Eye (tissue), 1 donor: Measurements from ENCODE around the gene KCNT1.
A peak's percentile ranks its signal among the peaks of the same experiment; 100 is the strongest.
"Not testable (repeated sequence)": the region's sequence is repeated elsewhere in the genome, so short reads cannot be mapped to it uniquely, and the experiment has no call there.

Source experiments
- DNase-seq: peaks from one replicate; pipeline ENCODE4 v3.0.0-alpha.2; 2015

KCNT1 gene

DNA sequence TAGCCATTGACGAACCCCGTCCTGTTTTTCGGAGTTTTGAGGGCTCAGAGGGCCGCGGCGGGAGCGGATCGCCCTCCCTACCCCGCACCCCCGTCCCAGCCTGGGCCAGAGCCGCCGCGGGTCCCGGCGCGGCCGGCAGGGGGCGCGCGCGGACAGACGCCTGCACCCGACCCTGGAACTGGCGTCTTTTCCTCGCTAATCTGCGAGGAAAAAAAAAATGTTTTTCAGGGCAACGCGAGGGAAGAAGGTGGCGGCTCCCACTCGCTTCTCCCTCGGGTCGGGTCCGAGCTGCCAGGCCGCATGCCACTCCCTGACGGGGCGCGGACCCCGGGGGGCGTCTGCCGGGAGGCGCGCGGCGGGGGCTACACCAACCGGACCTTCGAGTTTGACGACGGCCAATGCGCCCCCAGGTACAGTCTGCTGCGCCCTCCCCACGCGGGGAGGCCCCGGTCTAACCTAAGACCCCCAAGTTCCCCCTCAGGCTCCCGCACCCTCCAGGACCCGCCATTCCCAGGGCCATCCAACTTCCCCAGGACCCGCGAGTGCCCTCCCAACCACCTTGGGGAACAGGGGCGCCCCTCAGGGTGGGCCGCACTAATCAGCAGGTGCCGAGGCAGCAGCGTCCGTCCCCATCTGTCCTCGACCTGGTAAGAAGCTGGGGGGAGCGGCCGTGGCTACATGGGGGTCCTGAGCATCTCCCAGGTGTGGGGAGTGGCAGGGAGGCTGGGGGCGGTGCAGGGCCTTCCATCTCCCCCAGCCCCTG lies at the start of gene KCNT1:
TSS of gene KCNT1 (plus strand) at position 227 of the 763 bp plus-strand sequence. CDS start at position 301, 74 bp downstream.
- peak; percentile 91 for DNase-seq

DNA sequence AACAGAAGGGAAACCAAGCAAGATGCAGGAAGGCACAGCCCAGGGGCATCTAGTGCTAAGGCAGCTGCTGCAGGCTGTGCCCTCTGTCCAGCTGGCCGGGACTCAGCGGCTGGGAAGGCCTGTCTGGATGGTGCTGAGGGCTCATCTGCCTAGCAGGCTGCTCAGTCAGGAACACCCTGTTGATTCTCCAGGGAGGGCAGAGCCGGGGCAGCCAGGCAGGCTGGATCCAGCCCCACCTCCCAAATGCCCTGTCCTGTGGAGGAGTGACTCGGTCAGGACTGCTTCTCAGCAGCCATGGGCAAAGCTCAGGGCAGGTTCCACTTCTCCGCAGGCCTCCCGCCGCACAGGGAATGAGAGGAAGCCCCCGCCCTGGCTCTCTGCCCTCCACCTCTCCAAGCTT lies 46.7 kb upstream of the KCNT1 start:
- peak; percentile 29 for DNase-seq

DNA sequence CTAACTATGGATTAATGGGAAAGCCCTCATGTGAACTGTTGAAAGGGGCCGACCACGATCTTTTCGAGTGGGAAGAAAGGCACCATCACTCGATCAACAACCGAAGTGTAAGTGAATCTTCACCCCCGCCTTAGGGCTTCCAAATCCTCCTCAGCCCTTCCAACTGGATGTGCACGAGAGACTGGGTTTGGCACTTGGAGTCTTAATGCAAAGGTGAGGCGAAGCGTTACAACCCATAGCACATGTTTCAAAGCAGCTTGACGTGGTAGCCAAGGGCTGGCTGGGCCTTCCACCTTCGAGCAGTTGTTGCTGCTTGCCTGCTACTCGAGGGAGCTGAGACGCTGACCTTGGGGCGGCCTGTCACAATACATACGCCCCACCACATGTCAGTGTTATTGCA lies 44.6 kb upstream of the KCNT1 start:
- DNase-seq: no peak

DNA sequence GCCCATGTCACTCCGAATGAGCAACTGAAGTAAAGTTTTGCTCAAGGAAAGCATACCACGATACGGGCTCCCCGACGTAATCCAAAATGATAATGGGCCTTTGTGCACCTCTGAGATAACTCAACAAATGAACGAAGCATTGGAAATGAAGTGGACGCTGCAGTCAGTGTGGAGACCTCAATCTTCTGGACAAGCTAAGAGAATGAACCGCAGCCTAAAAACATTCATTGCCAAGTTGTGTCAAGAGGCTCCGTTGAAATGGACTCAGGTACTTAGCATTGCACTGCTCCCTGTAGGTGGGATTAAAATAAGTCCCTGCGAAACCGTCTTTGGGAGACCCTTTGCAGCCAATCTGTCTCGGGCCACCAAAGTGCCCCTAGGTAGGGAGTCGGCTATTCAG lies 42.7 kb upstream of the KCNT1 start:
- no peak for DNase-seq

DNA sequence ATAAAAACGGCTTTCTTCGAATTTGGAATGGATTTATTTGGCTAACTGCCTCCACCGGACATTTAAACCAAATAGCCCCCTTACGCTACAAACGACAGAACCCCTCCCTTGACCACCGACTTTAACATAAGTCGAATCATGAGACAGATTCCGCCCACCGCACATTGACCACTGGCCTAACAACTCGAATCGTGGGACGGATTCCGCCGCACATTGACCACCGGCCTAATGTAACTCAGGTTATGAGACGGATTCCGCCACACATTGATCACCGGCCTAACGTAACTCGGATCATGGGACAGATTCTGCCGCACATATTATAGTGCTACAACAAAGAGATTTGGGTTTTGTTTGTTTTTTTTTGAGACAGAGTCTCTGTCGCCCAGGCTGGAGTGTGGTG lies 41.6 kb upstream of the KCNT1 start:
- DNase-seq: no peak

DNA sequence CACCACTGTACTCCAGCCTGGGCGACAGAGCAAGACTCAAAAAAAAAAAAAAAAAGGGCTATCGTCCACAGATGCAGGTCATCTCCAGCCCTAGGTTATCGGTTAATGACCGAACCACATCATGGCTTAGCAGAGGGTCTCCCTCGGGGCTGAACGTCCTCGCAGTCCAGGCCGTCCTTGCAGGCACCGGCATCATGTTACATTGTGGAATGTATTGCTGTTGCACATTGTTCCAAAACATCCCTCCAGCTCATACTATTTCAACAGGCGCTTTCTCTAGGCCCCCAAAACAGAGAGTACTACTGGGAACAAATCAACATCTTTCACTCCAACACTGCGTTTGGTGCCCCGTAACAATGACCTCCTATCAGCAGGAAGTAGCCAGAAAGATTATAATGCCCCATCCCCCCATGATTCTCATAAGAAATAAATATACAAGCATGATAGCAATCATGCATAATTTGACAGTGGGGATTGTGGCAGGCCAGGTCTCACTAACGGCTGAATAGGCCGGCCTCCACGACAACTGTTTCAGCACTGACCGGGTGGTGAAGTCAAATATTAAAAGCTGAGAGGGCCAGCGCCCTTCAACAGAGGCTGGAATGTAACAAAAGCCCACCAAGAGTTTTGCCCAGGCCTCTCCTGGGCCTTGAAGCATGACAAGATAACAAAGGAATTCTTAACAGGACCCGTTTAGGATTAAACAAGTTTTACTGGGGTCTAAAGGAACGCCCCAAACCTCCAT lies 40.0 kb upstream of the KCNT1 start:
- peak; percentile 62 for DNase-seq

DNA sequence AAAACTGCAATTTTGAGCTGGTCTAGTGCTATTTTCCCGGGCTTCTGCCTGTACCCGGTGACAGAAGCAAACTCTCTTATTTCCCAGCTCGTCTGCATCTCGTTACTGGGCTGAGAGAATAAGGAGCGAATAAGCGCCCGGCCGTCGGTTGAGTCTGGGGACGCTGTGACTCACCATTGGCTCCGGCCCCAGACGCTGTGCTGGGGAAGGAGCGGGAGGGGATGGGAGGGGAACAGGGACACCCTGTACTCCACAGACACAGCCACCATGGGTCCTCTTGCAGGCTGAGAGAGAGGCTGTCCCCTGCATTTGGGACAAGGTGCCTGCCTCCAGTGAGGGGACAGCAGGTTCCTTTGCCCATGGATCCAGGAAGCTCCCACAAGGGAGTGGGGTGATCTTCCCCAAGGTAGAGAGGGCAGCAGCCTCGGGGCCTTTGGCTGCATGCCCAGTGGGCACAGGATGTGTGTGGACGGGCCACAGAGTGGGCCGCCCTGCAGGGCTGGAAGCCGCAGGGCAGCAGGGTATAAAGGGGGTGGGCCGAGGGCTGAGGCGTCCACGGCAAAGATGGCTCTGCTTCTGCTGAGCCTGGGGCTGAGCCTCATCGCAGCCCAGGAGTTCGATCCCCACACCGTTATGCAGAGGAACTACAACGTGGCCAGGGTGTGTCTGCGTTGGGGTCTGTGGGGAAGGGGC lies 39.1 kb upstream of the KCNT1 start, which contains the start of gene LCN9:
TSS of gene LCN9 (plus strand) at position 552 of the 693 bp plus-strand sequence. CDS start at position 565, 13 bp downstream.
- DNase-seq: peak; percentile 67

DNA sequence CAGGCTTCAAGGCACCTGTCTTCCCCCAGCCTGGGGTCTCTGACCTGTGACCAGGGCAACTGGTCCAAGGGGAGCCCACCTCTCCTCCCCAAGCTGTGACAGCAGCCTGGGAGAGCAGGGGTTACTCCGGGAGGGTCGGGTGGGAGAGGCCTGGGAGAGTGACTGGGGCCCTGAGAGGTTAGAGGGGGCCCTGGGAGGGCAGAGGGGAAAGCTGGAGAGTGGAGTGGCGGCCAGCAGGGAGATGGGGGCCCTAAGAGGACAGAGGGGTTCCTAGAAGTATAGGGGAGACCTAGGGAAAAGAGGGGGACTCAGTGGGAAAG lies 38.6 kb upstream of the KCNT1 start:
- no peak for DNase-seq

DNA sequence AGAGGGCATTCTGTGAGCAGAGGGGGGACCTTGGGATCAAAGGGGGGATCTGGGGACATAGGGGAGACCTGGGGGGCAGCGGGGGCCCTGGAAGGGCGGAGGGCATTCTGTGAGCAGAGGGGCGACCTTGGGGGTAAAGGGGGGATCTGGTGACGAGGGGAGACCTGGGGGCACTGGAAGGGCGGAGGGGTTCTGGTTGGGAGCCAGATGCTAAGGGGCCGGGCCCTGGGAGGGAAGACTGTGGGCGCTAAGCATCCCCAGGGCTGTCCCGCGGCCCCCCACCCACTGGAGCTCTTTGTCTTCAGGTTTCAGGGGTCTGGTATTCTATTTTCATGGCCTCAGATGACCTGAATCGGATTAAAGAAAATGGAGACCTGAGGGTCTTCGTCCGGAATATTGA lies 38.1 kb upstream of the KCNT1 start:
- no peak for DNase-seq

DNA sequence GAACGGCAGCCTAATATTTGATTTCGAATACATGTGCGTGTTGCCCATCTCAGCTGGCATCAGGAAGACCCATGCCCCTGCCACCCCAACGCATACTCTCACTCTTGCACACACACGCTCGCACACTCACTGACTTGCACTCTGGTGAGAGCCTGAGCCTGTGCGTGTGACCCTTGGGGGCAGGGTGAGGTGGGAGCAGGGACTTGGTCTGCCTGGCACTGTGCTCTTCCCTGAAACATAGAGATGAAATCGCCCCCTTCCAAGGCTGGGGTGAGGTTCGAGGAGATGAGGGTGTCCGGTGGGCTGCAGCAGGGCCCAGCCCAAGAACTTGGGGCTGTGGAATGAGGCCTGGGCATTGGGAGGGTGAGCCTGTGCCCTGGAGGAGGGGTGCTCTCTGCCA lies 37.7 kb upstream of the KCNT1 start:
- DNase-seq: no peak

DNA sequence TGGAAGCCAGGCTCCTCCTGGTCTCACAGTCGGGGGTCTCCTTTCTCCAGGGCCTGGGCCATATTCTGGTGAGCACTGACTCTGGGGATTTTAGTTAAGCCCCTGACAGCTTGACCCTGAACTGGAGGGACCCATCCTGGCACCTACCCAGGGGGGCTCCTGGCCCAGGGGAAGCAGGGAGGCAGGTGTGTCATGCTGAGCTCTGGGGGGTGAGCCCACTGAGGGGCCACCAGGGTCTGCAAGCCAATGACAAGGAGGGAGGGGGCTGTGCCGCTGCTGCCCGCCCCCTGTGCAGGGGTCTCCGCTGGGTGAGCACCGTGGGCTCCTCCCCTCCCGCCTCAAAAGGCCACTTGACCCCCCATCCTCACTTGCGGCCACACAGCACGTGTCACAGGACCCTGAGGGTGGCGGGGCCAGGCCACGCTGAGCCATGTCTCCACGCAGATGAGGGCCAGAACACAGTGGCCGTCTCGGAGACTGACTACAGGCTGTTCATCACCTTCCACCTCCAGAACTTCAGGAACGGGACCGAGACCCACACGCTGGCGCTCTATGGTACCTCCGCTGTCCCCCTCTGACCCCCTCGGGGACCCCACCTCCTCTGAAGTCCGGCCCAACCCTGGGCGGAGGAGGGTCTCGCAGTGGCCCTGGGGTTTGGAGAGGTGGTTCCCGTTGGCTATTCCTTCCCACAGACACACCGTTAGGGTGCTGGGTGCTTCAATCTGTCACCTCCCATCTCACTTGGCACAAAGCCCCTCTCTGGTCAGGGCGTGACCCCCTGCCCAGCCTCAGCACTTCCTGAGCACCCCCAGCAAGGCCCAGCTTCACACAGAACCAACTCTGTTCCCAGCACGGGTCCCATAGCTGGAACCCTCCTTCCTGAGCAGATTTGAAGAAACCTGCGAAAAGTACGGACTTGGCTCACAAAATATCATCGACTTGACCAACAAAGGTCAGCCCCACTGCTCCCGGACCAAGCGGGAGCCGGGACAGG lies 36.9 kb upstream of the KCNT1 start:
- DNase-seq: no peak

DNA sequence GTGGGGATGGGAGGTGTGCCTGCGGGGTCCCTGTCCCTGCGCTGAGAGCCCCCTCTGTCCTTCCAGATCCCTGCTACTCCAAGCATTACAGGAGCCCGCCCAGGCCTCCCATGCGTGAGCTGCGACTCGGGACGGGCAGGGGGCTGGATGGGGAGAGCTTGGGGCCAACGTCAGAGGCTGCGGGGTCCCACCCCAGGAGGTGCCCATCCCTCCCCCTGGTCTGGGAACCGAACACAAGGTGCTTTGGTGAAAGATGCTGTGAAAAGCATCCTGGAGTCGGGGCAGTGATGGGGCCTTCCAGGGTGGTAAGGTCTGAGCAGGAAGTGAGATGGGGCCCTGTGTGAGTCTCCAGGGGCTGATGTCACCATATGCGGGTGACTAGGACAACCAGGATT lies 36.2 kb upstream of the KCNT1 start:
- DNase-seq: no peak

DNA sequence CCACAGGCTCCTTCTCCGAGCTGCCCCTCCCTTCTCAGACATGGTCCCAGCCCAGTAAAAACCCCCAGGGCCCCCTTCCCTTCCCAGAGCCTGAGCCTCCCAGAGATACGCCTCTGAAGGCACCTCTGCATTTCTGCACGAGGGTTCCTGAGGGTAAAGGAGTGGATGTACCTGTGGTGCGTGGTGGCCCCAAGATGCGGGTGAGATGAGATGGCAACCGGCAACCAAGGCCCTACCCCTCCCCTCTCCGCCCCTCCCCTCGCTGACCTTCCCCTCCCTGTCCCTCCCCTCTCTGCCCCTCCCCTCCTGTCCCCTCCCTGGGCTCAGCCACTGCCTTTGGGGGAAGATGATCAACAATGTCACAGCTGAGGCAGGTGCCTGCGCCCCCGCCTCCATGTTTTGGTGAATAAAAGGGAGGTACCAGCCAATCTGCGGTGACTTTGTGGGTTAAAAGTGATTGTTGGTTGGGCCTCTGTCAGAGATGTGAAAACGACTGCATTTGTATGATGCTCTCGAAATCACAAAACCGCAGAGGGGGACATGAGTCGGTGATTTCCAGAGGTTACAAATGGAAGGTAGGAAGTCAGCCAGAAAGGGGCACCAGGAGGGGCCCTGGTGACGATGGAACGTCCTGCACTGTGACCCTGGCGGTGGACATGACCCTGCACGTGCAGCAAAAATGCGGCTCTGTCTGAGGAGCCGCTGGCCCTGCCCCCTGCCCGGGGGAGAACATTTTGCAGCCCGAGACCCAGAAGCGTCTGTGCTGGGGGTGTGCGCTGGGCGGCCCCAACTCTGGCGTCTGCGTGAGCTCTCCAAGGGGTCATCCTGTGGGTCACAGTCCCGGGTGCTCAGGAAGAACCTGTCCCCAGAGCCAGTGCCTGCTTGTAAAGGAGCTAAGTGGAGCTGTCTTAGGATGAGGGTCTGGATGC lies 35.2 kb upstream of the KCNT1 start:
- no peak for DNase-seq

DNA sequence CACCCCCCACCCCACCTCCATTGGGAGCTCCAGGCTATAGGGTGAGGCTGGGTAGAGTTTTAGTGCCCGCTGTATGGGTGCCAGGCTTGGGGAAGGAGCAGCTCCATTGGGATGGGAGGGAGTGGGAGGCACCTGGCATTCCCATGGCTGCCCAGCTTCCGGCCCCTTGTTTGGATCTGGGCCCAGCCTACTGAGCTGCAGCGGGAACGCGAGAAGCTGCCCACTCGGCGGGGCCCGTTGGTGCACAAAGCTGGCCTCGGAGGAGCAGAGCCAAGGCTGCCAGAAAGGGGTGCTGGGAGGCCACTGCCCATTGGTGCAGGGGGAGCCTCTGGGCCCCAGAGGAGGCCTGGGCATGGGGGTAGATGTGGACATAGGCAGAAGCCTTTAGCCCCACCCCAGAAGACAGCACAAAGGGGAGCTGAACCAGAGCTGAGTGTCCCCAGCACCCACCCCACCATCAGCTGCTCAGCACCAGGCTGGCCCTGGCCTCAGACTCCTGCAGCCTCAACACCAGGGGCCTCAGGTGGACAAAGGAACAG lies 34.5 kb upstream of the KCNT1 start:
- DNase-seq: no peak

DNA sequence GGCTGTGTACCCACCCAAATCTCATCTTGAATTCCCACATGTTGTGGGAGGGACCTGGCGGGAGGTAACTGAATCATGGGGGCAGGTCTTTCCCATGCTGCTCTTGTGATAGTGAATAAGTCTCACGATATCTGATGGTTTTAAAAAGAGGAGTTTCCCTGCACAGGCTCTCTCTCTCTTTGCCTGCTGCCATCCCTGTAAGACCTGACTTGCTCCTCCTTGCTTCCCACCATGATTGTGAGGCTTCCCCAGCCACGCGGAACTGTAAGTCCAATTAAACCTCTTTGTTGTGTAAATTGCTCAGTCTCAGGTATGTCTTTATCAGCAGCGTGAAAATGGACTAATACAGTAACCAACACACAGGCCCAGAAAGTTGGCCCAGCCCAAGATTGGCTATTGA lies 33.0 kb upstream of the KCNT1 start:
- not testable (repeated sequence) for DNase-seq

DNA sequence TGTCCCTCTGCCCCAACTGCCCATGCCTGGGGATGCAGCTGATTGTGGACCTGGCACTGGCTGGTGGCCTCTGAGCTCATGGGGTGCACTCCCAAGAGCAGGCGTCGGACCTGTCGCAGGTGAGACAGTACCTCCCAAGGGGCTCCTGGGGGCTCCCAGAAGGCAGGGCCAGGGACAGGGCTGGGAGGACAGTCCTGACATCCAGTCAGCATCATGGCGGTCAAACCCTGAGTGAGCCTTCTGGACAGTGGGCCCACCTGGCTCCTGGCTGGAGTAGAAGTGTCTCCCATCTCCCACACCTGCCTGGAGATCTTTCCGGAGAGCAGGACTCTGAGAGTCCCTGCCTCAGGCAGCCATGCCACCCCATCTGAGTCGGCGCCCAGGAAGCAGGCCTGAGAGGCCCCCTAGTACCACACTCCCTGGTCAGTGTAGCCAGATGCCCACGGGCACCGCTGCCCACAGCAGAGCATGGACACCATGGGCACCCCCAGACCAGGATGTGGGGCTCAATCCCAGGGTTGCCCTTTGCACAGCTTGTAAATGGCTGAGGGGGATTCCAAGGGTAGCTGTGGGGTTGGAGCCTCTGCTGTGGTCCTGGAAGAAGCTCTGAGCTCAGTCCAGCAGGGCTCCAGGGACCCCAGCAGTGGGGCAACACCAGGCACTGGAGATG lies 32.2 kb upstream of the KCNT1 start:
- DNase-seq: no peak

DNA sequence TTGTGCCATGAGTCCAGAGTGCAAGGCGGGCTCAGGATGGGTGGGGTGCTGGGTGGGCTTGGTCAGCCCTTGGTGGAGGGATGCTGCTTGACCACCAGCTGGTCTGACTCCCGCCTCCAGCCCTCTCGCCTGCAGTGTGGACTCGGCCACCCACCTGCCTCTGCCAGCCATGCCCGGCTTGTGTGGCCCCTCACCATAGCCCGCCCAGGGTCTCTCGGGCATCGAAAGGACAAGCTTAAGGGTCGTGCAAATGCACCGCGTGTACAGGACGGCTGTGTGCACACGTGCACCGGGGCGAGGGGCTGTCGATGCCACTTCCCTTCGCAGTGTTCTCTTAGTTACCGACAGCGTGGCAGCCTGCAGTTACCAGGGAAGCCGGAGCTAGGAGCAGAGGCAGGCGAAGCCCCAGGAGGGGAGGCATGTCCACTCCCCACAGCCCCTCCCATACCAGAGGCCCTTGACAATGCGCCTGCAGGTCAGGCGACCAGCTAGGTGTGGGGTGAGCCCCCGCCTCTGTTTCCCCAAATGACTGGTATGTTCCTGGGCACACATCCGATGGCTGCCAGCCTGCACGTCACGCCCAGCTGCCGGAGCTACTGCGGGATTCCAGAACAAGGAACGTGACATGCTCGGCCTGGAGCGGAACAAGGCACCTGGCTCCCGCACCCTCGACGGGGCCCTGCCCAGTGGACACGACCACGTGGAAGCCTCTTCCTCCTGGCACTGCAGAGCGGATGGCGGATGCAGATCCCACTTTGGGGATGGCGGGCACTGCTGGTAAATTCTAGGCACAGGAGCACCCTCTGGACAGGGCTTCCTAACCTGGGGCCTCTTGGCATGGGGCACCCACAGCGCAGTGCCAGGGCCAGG lies 31.0 kb upstream of the KCNT1 start:
- no peak for DNase-seq

DNA sequence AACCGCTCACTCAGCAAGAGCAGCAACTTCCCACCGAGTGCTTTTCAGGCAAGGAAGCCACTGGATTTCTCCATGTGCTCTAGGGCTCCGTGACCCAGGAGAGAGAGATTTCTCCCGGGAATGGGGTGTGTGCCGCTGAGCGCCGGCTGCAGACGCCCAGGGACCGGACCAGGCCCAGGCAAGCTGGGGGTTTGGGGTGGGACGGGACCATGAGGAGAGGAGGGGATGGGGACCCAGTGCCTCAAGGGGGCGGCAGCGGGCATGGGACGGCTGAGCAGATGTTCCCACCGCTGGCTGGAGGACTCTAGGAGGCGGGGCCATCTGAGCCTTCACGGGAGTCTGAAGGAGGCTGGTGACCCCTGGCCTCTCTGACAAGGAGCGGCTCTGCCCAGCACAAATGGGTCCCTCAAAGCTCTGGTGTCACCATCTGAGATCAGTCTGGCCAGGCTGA lies 30.4 kb upstream of the KCNT1 start:
- DNase-seq: no peak

DNA sequence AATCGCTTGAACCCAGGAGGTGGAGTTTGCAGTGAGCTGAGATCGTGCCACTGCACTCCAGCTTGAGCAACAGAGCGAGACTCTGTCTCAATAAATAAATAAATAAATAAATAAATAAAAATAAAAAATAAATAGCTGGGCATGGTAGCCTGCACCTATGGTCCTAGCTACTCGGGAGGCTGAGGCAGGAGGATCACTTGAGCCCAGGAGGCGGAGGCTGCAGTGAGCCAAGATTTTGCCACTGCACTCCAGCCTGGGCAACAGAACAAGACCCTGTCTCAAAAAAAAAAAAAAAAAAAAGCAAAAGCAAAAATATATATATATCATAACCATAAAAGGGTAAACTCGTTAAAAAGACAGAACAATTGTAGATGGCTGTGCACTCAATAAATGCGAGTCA lies 29.2 kb upstream of the KCNT1 start:
- not testable (repeated sequence) for DNase-seq
